Right lobe of liver (tissue), 6 donors: ENCODE data around the gene TBX10. TPM values are rescaled to one million over a fixed set of nuclear protein-coding genes. Genes with fewer than 3 reads are reported as not detected.

Source experiments
- ATAC-seq, 4 donors: fragments of 200-7000 bp; cut with Tn5 transposase; one replicate each; pipeline ENCODE4 v1.9.1; 2020; ENCODE audit warnings: mild to moderate bottlenecking in 4 of 4, moderate library complexity in 4 of 4
- DNase-seq, 3 donors: peaks; one replicate each; pipeline ENCODE4 v3.0.0-alpha.2; 2020
- H3K27ac ChIP-seq, 3 donors: fragments of 200-600 bp; one replicate each; pipeline ENCODE4 v1.8.0; 2022
- H3K27me3 ChIP-seq, 2 donors: fragments of 200-600 bp; one replicate each; pipeline ENCODE4 v1.8.0; 2022
- H3K36me3 ChIP-seq, 4 donors: fragments of 200-600 bp; sonication (generic) in 1 of 4; one replicate each; pipeline versions ENCODE4 v1.5.1 to v1.8.0; 2017 to 2022; ENCODE audit warnings: control low read depth in 1 of 4
- H3K4me1 ChIP-seq, 4 donors: fragments of 200-600 bp; sonication (generic) in 1 of 4; one replicate each; pipeline versions ENCODE4 v1.5.1 to v1.8.0; 2017 to 2022; ENCODE audit warnings: control low read depth in 1 of 4
- H3K4me3 ChIP-seq, 3 donors: fragments of 200-600 bp; one replicate each; pipeline ENCODE4 v1.8.0; 2022
- H3K9me3 ChIP-seq, 4 donors: fragments of 200-600 bp; sonication (generic) in 1 of 4; one replicate each; pipeline versions ENCODE4 v1.5.1 to v1.8.0; 2017 to 2022; ENCODE audit warnings: control low read depth in 1 of 4
- POLR2A ChIP-seq: fragments of 450-650 bp; IDR thresholded peaks from one replicate; pipeline ENCODE4 v1.6.1; 2017; ENCODE audit warnings: antibody characterized with exemption, mild to moderate bottlenecking
- WGBS: methylation state at CpG from one replicate; pipeline ENCODE4 v1.1.6; 2018; ENCODE audit warnings: low coverage, low lambda C conversion rate; ENCODE audit not compliant: insufficient coverage; ENCODE audit errors: missing lambda C conversion rate; 5-methylcytosine and 5-hydroxymethylcytosine counted together
- intact Hi-C, 2 donors: fragments of 100-400 bp; cut with DNase I; formaldehyde crosslinking; loops; one replicate each; pipeline versions ENCODE4 v1.11.2 to v1.14.1; 2022
- total RNA-seq, 6 experiments: library from RNA; depleted of rRNA in 2 of 6; stranded (reverse); fragments of >200 nt in 2 of 6; fragmentation: NEBNext Ultra II Directional in 3 of 6; extraction: Animal tissue kit (Norgen Biotek cat#: 25700) in 3 of 6; gene quantifications; one replicate each; pipeline versions ENCODE4 v1.1.0 to v1.2.4, GENCODE V29; 2016 to 2023
- TF ChIP-seq, protein P1 (sequence below), 4 donors: fragments of 200-600 bp in 3 of 4; fragments of 450-650 bp in 1 of 4; IDR thresholded peaks; one replicate each; pipeline versions ENCODE4 v1.5.1 to v1.8.0; 2016 to 2022; ENCODE audit warnings: antibody characterized with exemption in 4 of 4, mild to moderate bottlenecking in 2 of 4
- donor health status: DM: no; HTN: yes; CAD: no.
- donor health status: DM: no; HTN: no; CAD: no.
- donor health status: DM: no; HTN: no; CAD: no.
- donor health status: DM: no; HTN: yes; CAD: no.
- donor health status: DM: no; HTN: yes; CAD: no.

The TBX10 gene
- total RNA-seq, 6 experiments from 2014 or later: 0.24 to 0.49 (median 0.34) TPM; not detected in 1

GRCh38 chr11:67588136-67588503, 51.4 kb downstream of the TBX10 start:
- ATAC-seq (no peak), DNase-seq (no peak)
- 80% methylated on average over 1 of the region's 1 CpG for WGBS
- TF ChIP-seq POLR2A: no peak
- TF ChIP-seq, protein P1, sequence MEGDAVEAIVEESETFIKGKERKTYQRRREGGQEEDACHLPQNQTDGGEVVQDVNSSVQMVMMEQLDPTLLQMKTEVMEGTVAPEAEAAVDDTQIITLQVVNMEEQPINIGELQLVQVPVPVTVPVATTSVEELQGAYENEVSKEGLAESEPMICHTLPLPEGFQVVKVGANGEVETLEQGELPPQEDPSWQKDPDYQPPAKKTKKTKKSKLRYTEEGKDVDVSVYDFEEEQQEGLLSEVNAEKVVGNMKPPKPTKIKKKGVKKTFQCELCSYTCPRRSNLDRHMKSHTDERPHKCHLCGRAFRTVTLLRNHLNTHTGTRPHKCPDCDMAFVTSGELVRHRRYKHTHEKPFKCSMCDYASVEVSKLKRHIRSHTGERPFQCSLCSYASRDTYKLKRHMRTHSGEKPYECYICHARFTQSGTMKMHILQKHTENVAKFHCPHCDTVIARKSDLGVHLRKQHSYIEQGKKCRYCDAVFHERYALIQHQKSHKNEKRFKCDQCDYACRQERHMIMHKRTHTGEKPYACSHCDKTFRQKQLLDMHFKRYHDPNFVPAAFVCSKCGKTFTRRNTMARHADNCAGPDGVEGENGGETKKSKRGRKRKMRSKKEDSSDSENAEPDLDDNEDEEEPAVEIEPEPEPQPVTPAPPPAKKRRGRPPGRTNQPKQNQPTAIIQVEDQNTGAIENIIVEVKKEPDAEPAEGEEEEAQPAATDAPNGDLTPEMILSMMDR (IDR thresholded peaks at IDR 0.05): no peak
- H3K9me3 ChIP-seq: no peaks in the 10 kb centered on the region
- no peak overlapping the region for H3K4me3 ChIP-seq
- no peaks in the 10 kb centered on the region for H3K36me3 ChIP-seq
- no peak overlapping the region for H3K27ac ChIP-seq
- intact Hi-C loops: no loop called here
- no peaks in the 10 kb centered on the region for H3K27me3 ChIP-seq
- H3K4me1 ChIP-seq: no peaks in the 10 kb centered on the region

- DNase-seq (no peak), ATAC-seq (no peak)
- Histone ChIP-seq H3K4me3 (no peak overlapping the region), H3K27ac (no peak overlapping the region), H3K27me3 (no peaks in the 10 kb centered on the region), H3K9me3 (no peaks in the 10 kb centered on the region), H3K36me3 (no peaks in the 10 kb centered on the region), H3K4me1 (peaks cover 0 to 14% (median 0%) of the 10 kb centered on the region in 4 donors)
- intact Hi-C loops: no loop called here
- TF ChIP-seq POLR2A: no peak
- TF ChIP-seq, protein P1 (IDR thresholded peaks at IDR 0.05): no peak
- WGBS: 59% methylated on average over 3 of the region's 5 CpGs
Measured at GRCh38 chr11:67586568-67587250, 52.9 kb downstream of the TBX10 start.

GRCh38 chr11:67585911-67586310, 53.7 kb downstream of the TBX10 start:
- Histone ChIP-seq H3K4me1 (peaks cover 0 to 21% (median 0%) of the 10 kb centered on the region in 4 donors), H3K4me3 (no peak overlapping the region), H3K9me3 (no peaks in the 10 kb centered on the region), H3K27ac (no peak overlapping the region), H3K36me3 (no peaks in the 10 kb centered on the region), H3K27me3 (no peaks in the 10 kb centered on the region)
- ATAC-seq (no peak), DNase-seq (no peak)
- no peak for TF ChIP-seq POLR2A
- TF ChIP-seq, protein P1 (IDR thresholded peaks at IDR 0.05): no peak
- intact Hi-C loops: no loop called here
- WGBS: 100% methylated on average over 1 of the region's 4 CpGs

DNA sequence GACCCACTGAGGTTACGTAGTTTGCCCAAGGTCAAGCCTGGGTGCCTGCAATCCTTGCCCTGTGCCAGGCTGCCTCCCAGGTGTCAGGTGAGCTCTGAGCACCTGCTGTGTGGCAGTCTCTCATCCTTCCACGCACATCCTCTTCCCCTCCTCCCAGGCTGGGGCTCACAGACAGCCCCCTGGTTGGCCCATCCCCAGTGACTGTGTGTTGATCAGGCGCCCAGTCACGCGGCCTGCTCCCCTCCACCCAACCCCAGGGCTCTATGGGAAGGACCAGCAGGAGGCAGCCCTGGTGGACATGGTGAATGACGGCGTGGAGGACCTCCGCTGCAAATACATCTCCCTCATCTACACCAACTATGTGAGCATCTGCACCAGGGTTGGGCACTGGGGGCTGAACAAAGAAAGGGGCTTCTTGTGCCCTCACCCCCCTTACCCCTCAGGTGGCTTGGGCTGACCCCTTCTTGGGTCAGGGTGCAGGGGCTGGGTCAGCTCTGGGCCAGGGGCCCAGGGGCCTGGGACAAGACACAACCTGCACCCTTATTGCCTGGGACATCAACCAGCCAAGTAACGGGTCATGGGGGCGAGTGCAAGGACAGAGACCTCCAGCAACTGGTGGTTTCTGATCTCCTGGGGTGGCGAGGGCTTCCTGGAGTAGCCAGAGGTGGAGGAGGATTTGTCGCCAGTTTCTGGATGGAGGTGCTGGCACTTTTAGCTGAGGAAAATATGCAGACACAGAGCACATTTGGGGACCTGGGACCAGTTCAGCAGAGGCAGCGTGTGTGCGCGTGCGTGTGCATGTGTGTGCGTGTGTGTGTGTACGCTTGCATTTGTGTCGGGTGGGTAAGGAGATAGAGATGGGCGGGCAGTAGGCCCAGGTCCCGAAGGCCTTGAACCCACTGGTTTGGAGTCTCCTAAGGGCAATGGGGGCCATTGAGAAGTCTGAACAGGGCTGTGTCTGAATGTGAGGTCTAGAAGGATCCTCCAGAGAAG, 54.4 kb downstream of the TBX10 start:
- intact Hi-C loops: no loop called here
- Histone ChIP-seq H3K27ac (peak overlapping the region in 1 of 3 donors; percentile 89), H3K9me3 (no peaks in the 10 kb centered on the region), H3K36me3 (no peaks in the 10 kb centered on the region), H3K27me3 (no peaks in the 10 kb centered on the region), H3K4me3 (no peak overlapping the region), H3K4me1 (peaks cover 0 to 28% (median 0%) of the 10 kb centered on the region in 4 donors)
- 93% methylated on average over 11 of the region's 21 CpGs for WGBS
- DNase-seq (no peak), ATAC-seq (no peak)
- no peak for TF ChIP-seq POLR2A
- TF ChIP-seq, protein P1 (IDR thresholded peaks at IDR 0.05): no peak
